SH-SY5Y (cell line): ENCODE measurements around the gene BTG4.

ENCODE experiments used
- GATA2 ChIP-seq: IDR thresholded peaks from 2 replicates; pipeline ENCODE4 v1.6.1; 2011; ENCODE audit warnings: mild to moderate bottlenecking, low read depth, low read length
- GATA3 ChIP-seq: IDR thresholded peaks from 2 replicates; pipeline ENCODE4 v1.6.1; 2011; ENCODE audit warnings: low read depth, mild to moderate bottlenecking, low read length, moderate library complexity

- TF ChIP-seq GATA3 (no peak), GATA2 (no peak)
These were observed 16.4 kb upstream of the BTG4 start for GRCh38 chr11:111528557-111528956.
